GM21717 (cell line): Measurements from ENCODE around the gene VPS26A.

Experiments used
- ATAC-seq: cut with Tn5 transposase; IDR thresholded peaks from one replicate; pipeline ENCODE4 v1.9.1; 2021; ENCODE audit warnings: mild to moderate bottlenecking, moderate library complexity; ENCODE audit not compliant: unreplicated experiment

Gene VPS26A

GRCh38 chr10:69123747-69124562 lies at the start of gene VPS26A:
Gene VPS26A, plus strand, starts transcription at chr10:69124178. Its CDS starts 100 bp downstream, at chr10:69124278.
- peak; percentile 82 for ATAC-seq

- no peak for ATAC-seq
These were observed 49.4 kb upstream of the VPS26A start for GRCh38 chr10:69074532-69074931.

- ATAC-seq: no peak
These were observed 48.5 kb upstream of the VPS26A start for GRCh38 chr10:69075431-69075830.

GRCh38 chr10:69078311-69078710 lies 45.7 kb upstream of the VPS26A start:
- no peak for ATAC-seq

- no peak for ATAC-seq
These were observed 43.8 kb upstream of the VPS26A start for GRCh38 chr10:69080226-69080625.

- ATAC-seq: no peak
These were observed 37.9 kb upstream of the VPS26A start for GRCh38 chr10:69086001-69086509.

GRCh38 chr10:69087590-69088470 lies 36.1 kb upstream of the VPS26A start, which contains the start of gene SRGN:
Gene SRGN, plus strand, starts transcription at chr10:69088103. Its CDS starts 55 bp downstream, at chr10:69088158.
- ATAC-seq: peak; percentile 61

- no peak for ATAC-seq
These were observed 35.6 kb upstream of the VPS26A start for GRCh38 chr10:69088471-69088769.

- ATAC-seq: no peak
These were observed 35.0 kb upstream of the VPS26A start for GRCh38 chr10:69088801-69089501.

- ATAC-seq: peak; percentile 30
These were observed 34.1 kb upstream of the VPS26A start for GRCh38 chr10:69089638-69090599.

GRCh38 chr10:69090685-69091084 lies 33.3 kb upstream of the VPS26A start:
- no peak for ATAC-seq

GRCh38 chr10:69091143-69091651 lies 32.8 kb upstream of the VPS26A start:
- ATAC-seq: no peak

GRCh38 chr10:69092959-69093850 lies 30.8 kb upstream of the VPS26A start:
- ATAC-seq: no peak

GRCh38 chr10:69093933-69094332 lies 30.0 kb upstream of the VPS26A start:
- ATAC-seq: no peak

GRCh38 chr10:69096045-69096444 lies 27.9 kb upstream of the VPS26A start:
- ATAC-seq: no peak

- ATAC-seq: no peak
These were observed 26.2 kb upstream of the VPS26A start for GRCh38 chr10:69097729-69098128.

GRCh38 chr10:69100136-69100872 lies 23.7 kb upstream of the VPS26A start:
- no peak for ATAC-seq
